CD1c-positive myeloid dendritic cell (primary cell): ENCODE data around the gene URGCP.

Source experiments
- DNase-seq: peaks from one replicate; pipeline ENCODE4 v3.0.0-alpha.2; 2016; ENCODE audit errors: extremely low spot score

URGCP gene

DNA sequence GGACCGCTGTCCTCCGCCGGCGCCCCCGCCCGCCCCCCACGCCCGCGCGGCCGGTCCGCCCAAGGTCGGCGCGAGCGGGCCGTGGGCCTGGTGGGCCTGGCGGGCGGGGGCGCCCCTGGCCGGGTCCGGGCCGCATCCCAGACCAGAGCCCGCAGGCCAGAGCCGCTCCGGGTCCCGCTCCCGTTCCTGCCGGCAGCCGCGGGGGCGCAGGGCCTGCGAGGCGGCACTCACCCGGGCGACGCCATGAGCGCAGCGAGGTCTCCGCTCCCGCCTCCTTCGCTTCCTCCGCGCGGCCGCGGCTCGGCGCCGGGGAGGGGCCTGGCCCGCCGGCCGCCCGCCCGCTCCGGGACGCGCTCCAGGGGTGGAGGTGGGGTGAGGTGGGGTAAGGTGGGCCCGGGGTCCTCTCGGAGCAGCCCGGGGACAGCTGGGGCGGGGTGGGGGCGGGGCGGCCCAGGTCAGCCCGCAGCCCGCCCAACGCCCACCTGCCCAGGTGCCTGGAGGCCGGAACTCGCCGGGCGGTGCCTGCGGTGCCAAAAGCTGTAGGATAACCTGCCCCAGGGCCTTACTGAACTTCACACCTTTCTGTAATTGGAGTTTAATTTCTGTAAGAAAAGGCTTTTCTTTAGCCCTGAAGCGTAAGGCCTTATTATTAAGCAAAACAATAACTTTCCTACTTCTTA, at the start of gene URGCP:
URGCP (minus strand) TSS at position 266 of the 680 bp plus-strand sequence; CDS start at position 245, 21 bp downstream.
- DNase-seq: peak; percentile 68

DNA sequence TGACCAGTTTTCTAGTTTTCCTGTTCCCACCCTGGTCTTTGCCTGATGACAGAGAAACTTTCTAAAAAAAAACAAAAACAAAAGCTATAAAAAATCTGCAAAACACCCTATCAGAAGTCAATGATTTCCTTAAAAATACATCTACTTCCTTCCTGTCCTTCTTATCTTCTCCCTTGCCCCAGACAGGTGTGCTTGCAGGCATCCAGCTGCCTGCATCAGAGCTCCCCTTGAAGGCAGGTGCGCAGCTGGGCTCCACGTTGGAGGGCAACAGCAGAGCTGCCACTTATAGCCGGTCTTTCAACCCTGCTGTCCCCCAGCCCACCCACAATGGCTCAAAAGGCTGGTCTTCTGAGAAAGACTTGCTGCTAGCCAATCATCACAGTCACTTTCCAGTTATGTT, 49.6 kb upstream of the URGCP start:
- DNase-seq: no peak

DNA sequence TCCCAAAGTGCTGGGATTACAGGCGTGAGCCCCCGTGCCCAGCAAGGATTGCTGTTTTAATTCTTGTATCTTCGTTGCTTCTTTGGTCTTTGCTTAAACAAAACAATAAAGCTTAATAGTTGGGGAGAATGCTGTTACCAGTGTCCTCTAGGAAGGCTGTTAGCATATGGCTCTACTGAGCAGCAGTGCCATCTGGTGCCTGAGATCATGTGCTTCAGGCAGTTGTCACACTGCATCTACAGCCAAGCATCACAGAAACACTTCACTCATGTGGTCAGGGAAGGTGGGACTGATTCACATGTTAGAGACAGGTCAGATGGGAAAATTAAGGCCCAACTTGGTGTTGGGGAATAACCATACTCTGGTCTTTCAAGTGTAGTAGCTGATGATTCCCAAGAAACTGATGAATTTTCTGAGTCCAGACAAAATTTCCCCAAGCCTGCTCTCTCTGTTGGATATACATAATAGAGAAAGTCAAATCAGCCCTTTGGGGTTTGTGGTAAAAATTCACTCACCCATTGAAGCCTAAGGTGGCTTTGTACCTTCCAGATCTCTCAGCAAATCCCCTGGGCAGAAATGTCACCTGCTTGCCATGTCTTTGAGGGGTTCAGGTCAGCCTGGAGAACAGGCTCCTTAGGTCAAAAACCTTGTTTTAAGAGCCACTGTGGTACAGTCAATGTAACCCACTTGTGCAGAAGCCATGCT, 48.3 kb upstream of the URGCP start:
- DNase-seq: no peak

GRCh38 chr7:43953071-43953470, 46.7 kb upstream of the URGCP start:
- DNase-seq: no peak

- no peak for DNase-seq
Measured at GRCh38 chr7:43952028-43952427, 45.6 kb upstream of the URGCP start.

- DNase-seq: no peak
Measured at GRCh38 chr7:43944286-43944685, 37.9 kb upstream of the URGCP start.

- no peak for DNase-seq
Measured at GRCh38 chr7:43943417-43944187, 37.2 kb upstream of the URGCP start.

- no peak for DNase-seq
Measured at GRCh38 chr7:43942997-43943396, 36.6 kb upstream of the URGCP start.

DNA sequence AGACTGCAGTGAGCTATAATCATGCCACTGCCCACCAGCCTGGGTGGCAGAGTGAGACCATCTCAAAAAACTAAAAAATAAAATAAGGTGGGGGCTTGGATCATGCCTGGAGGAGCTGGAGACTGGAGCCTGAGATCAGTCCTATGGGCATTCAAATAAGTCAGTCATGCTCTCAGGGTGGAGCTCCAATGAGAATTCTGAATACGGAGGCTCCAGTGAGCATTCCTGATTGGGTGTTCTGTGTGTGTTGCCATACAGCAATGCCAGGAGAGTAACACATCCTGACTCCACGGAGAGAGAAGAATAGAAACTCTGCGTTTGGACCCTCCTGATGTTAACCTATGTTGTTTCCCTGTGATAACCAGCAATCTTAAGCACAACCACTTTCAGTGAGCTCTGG, 35.9 kb upstream of the URGCP start:
- DNase-seq: no peak

DNA sequence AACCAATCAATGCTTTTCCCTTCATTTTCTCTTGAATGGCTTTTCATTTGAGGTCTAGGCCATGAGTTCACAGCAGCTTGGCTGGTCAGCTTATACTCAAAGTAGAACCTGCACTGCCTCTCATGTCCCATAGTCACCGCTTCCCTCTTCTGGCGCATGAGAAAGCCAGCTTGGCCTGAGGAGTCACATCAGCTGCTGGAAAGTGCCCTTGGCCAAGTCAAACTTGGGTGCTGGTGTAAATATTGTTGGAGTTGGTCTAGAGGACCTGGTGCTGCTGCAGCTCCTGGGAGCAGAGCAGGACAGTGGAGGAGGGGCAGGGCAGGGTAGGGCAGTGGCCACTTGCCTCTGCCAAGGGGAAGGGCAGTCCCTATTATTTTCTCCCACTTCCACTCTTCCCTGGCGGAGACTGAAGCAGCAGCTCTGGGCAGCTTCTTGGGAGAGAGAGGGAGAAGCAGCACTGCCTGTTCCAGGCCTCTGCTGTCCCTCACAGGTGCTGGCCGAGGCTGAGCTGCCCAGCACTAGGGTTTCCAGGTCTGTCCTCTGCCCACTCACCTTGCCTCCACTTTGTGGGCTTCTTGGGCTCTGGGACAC, 32.6 kb upstream of the URGCP start:
- DNase-seq: no peak

GRCh38 chr7:43937444-43937843, 31.0 kb upstream of the URGCP start:
- no peak for DNase-seq

- no peak for DNase-seq
Measured at GRCh38 chr7:43933902-43934560, 27.6 kb upstream of the URGCP start.

- DNase-seq: no peak
Measured at GRCh38 chr7:43931346-43931745, 24.9 kb upstream of the URGCP start.

DNA sequence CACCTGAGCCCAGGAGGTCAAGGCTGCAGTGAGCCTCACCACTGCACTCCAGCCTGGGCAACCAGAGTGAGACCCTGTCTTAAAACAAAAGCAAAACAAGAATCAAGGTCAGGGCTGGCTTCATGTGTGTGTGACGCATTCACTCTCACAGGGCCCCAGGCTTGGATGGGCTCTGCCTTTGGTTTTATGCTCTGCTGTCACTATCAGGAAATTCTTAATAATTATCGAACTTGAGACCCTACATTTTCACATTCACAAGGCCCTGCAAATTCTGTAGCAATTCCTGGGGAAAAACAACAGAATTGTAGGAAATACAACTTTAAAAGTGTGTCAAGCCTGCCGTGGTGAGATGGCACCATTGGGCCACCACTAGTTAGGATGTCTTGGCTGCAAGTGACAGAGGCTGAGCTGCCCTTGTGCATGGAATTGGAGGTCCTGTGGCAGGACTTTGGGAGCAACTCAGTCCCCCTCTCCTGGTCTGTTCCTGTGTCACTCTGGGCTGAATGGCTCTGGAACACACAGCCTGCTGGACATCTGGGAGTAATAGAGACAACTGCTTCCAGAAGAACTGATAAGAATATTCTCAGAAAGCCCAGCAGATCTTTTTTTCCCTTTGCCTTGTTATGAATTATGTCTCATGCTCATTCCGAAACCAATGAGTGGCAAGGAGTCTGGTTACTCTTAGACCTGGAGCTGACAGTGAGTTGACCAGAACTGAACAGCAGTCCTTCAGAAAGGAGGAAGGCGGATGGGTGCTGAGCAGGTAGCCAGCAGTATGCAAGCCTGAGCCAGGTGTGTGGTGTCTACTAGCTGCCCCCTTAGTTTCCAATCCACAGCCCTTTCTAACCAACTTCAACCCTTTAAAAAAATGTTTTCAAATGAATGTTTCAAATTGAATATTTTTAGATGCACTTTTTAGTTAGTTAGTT, 23.4 kb upstream of the URGCP start:
- DNase-seq: no peak

GRCh38 chr7:43927810-43928209, 21.4 kb upstream of the URGCP start:
- no peak for DNase-seq

DNA sequence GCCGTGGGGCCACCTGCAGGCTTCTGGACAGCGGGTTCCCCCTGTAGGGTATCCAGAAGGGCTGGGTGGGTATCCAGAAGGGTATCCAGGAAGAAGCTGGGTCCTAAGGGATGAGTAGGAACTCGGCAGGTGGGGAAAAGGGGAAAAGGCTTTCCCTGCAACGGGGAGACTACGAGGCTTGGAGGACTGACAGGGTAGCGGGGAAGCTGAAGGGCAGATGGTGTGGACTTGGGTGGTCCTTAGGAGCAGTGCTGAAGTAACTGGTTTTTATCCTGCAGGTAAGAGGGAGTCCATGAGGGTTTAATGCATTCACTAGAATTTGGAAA, 20.4 kb upstream of the URGCP start:
- no peak for DNase-seq

- peak; percentile 87 for DNase-seq
Measured at GRCh38 chr7:43925984-43926797, 19.8 kb upstream of the URGCP start, which contains the start of gene UBE2D4. Gene UBE2D4 (plus strand): TSS chr7:43926436. CDS start chr7:43926533, 97 bp downstream.

GRCh38 chr7:43922726-43923125, 16.3 kb upstream of the URGCP start:
- DNase-seq: no peak

DNA sequence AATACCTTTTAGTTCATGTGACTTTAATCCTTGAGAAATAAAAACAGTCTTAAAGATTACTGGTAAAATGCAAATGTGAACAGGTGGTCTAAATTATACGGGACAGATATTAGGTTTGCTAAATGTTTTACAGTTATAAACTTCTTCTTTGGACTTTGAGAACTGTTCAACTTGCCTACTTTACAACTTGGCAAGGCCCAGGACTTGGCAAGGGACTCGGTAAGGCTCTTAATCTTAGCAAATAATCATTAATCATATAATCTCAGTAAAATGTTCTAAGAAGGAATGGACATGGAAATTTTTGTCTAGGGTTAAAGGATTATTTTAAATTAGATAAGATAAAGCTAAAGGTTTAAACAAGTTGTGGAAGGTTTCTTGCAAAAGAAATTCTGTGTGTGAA, 15.0 kb upstream of the URGCP start:
- DNase-seq: no peak

- DNase-seq: no peak
Measured at GRCh38 chr7:43915907-43916306, 9.5 kb upstream of the URGCP start.
